ENCODE data around the gene CCDC191.

The CCDC191 gene

GRCh38 chr3:113952921-113953320 is 103.4 kb downstream of the CCDC191 start:
- DNase-seq, result no peak

DNA sequence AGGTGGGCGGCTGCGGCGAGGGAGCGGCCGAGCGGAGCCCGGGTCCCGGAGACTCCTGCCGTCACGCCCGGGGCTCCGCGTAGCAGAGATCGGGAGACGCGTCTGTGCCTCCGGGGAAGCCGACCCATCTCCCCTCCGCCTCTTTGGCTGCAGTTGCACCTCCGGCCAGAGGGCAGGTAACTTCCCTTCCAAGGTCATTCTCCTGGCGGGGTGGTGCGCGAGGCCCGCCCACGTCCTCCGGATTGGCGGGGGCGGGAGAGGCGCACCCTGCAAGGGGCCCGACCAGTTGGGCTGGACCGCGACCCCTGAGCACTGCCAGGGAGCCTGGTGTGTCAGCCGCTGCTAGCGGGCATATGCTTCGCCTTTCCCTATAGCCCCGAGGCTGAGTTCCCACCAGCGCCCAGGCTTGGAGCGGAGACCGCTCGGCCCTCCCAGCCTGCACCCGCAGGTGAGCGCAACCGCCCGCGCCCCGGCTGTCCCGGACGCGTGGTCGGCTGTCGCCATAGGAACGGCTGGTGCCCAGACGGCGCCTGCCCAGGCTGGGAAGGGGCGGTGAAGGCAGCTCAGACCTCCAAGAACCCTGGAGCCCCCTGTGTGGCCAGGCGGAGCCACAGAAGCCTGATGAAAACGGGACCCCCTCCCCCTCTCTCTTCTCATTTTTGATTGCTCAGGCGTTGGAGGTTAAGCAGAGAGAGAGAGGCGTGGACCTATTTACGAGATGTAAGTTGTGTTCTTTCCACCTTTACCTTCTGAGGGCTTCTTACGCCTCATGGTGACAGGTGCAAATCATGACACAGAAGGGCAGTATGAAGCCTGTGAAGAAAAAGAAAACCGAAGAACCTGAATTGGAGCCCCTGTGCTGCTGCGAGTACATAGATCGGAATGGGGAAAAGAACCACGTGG is 108.1 kb downstream of the CCDC191 start:
- peak; percentile 30 for DNase-seq

GRCh38 chr3:113947372-113948014 is 108.8 kb downstream of the CCDC191 start, which contains the start of gene ZDHHC23:
Gene ZDHHC23 (plus strand): TSS chr3:113948013. CDS start chr3:113948803, 790 bp downstream.
- peak; percentile 4 for DNase-seq

GRCh38 chr3:113946831-113947230 is 109.5 kb downstream of the CCDC191 start:
- DNase-seq, result no peak

DNA sequence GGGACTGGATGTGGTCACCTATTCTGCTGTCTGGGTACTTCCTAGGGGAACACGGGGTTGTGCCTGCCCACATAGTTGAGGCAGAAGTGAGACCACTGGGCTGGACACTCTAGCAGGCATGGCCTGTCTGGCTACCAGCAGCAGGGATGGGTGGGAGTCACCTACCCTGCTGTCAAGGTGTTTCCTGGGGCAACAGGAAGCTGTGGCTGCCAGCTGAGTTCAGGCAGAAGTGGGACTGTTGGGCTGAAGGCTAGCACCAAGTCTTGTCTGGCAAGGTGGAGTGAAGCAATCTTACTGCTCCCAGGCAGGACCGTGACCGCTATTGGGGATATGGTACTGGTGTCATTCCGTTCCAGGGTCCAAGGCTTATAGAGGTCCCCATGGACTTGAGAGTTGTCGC is 128.8 kb downstream of the CCDC191 start:
- no peak for DNase-seq

GRCh38 chr3:113914646-113915045 is 141.7 kb downstream of the CCDC191 start:
- DNase-seq, result no peak
